OCI-LY1 (cell line): ENCODE results near the gene PRMT7.

Source experiments
- H2AFZ ChIP-seq: fragments of 200-600 bp; sonication (generic), shearing (Covaris generic); 2 replicates; pipeline ENCODE4 v1.6.0; 2014; ENCODE audit warnings: antibody characterized with exemption, mild to moderate bottlenecking, low read length
- H3F3A ChIP-seq: fragments of 200-600 bp; sonication (generic), shearing (Covaris generic); 2 replicates; pipeline ENCODE4 v1.6.0; 2014; ENCODE audit warnings: mild to moderate bottlenecking, antibody characterized with exemption, low read length, moderate library complexity; ENCODE audit not compliant: insufficient read depth
- H3K27ac ChIP-seq: fragments of 200-600 bp; sonication (generic); 2 replicates; pipeline ENCODE4 v1.5.1; 2014; ENCODE audit warnings: low read length, mixed run types, mild to moderate bottlenecking, low read depth; ENCODE audit not compliant: poor library complexity, severe bottlenecking
- H3K27me3 ChIP-seq: fragments of 200-600 bp; sonication (generic); 2 replicates; pipeline ENCODE4 v1.6.0; 2014; ENCODE audit warnings: antibody characterized with exemption, mild to moderate bottlenecking, low read length, moderate library complexity; ENCODE audit not compliant: insufficient read depth
- H3K36me3 ChIP-seq: fragments of 200-600 bp; sonication (generic); 2 replicates; pipeline ENCODE4 v1.6.1; 2014; ENCODE audit warnings: mild to moderate bottlenecking, antibody characterized with exemption, low read length, moderate library complexity, mixed read lengths; ENCODE audit not compliant: insufficient read depth
- H3K4me1 ChIP-seq: fragments of 200-600 bp; sonication (generic); 2 replicates; pipeline ENCODE4 v1.5.1; 2014; ENCODE audit warnings: mild to moderate bottlenecking, low read length, moderate library complexity; ENCODE audit not compliant: insufficient read depth, severe bottlenecking
- H3K4me2 ChIP-seq: fragments of 200-600 bp; sonication (generic), shearing (Covaris generic); 2 replicates; pipeline ENCODE4 v1.6.1; 2014; ENCODE audit warnings: low read length
- H3K4me3 ChIP-seq: fragments of 200-600 bp; sonication (generic); 2 replicates; pipeline ENCODE4 v1.5.1; 2014; ENCODE audit warnings: low read length, low read depth, mild to moderate bottlenecking, mixed read lengths; ENCODE audit not compliant: poor library complexity, severe bottlenecking
- H3K79me2 ChIP-seq: fragments of 200-600 bp; shearing (Covaris generic); 2 replicates; pipeline ENCODE4 v1.6.1; 2016; ENCODE audit warnings: mixed run types, low read length, mixed read lengths; ENCODE audit not compliant: insufficient read depth
- H3K9ac ChIP-seq: fragments of 200-600 bp; sonication (generic), shearing (Covaris generic); 2 replicates; pipeline ENCODE4 v1.6.1; 2014; ENCODE audit warnings: mild to moderate bottlenecking, low read length, mixed read lengths
- H3K9me2 ChIP-seq: fragments of 200-600 bp; sonication (generic), shearing (Covaris generic); 2 replicates; pipeline ENCODE4 v1.6.1; 2014; ENCODE audit warnings: low read depth, mild to moderate bottlenecking, low read length, mixed read lengths
- H3K9me3 ChIP-seq: fragments of 200-600 bp; shearing (Covaris generic); 2 replicates; pipeline ENCODE4 v1.6.1; 2014; ENCODE audit warnings: low read length, mixed read lengths
- H4K20me1 ChIP-seq: fragments of 200-600 bp; sonication (generic), shearing (Covaris generic); 2 replicates; pipeline ENCODE4 v1.6.0; 2016; ENCODE audit warnings: mild to moderate bottlenecking, low read length; ENCODE audit not compliant: insufficient read depth
- EZH2 ChIP-seq: fragments of 200-600 bp; sonication (generic), shearing (Covaris generic); IDR thresholded peaks from 2 replicates; pipeline ENCODE4 v1.8.0; 2017; ENCODE audit warnings: borderline replicate concordance, mixed run types, mild to moderate bottlenecking, antibody characterized with exemption, low read length, moderate library complexity, mixed read lengths
- TF ChIP-seq, protein P1 (sequence below): fragments of 200-600 bp; sonication (generic), shearing (Covaris generic); IDR thresholded peaks from 2 replicates; pipeline ENCODE4 v1.5.1; 2017; ENCODE audit warnings: mild to moderate bottlenecking, antibody characterized with exemption, low read length, moderate library complexity, mixed read lengths

The PRMT7 gene

DNA sequence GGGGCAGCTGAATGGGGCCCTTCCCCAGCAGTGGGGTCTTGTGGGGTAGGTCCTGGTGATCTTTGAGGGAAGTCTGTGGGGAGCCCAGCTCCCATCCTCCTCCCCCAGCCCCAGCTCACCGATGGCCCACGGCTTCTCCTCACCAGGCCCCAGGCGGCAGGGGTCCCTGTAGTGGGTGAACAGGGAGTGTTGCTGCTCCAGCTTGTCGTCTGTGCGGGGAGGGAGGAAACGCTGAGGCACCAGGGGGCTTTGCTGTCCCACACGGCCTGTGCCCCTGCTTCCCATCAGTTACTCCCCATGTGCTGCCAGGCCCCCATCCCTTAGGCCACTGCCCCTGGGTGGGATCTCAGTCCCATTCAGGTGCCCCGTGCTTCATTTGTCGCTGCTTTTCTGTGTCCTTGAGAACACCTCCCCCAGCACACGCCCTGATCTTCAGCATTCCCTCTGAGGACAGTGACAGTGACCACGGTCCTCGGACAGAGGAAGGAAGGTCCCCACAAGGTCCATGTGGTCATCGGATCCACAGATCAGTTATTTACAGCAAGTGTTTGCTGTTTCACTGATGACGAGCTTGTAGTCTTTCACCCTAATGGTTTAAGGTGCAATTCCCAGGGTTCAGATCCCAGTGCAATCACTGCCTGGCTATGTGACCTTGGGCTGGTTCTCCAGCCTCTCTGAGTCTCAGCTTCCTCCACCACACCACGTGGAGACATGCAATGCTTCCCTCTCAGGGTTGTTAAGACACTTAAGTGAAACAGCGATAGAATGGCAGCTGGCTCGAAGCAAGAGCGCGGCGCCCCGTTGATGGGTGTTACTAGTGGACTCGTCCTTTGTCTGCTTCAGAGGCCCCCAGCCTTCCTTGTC is 53.1 kb downstream of the PRMT7 start:
- H3K27ac ChIP-seq = no peak overlapping the region
- no peak overlapping the region for H2AFZ ChIP-seq
- no peaks in the 10 kb centered on the region for H3F3A ChIP-seq
- no peak overlapping the region for H3K4me3 ChIP-seq
- no peaks in the 10 kb centered on the region for H4K20me1 ChIP-seq
- TF ChIP-seq, protein P1, sequence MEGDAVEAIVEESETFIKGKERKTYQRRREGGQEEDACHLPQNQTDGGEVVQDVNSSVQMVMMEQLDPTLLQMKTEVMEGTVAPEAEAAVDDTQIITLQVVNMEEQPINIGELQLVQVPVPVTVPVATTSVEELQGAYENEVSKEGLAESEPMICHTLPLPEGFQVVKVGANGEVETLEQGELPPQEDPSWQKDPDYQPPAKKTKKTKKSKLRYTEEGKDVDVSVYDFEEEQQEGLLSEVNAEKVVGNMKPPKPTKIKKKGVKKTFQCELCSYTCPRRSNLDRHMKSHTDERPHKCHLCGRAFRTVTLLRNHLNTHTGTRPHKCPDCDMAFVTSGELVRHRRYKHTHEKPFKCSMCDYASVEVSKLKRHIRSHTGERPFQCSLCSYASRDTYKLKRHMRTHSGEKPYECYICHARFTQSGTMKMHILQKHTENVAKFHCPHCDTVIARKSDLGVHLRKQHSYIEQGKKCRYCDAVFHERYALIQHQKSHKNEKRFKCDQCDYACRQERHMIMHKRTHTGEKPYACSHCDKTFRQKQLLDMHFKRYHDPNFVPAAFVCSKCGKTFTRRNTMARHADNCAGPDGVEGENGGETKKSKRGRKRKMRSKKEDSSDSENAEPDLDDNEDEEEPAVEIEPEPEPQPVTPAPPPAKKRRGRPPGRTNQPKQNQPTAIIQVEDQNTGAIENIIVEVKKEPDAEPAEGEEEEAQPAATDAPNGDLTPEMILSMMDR = no peak
- TF ChIP-seq EZH2 = no peak
- H3K9ac ChIP-seq = no peak overlapping the region
- H3K4me1 ChIP-seq = peaks cover 10% of the 10 kb centered on the region
- H3K9me2 ChIP-seq = no peaks in the 10 kb centered on the region
- H3K36me3 ChIP-seq = peaks cover 14% of the 10 kb centered on the region
- no peaks in the 10 kb centered on the region for H3K79me2 ChIP-seq
- H3K4me2 ChIP-seq = no peak overlapping the region
- H3K9me3 ChIP-seq = no peaks in the 10 kb centered on the region
- H3K27me3 ChIP-seq = peaks cover 9% of the 10 kb centered on the region; the same call in 1 of the 2 replicates

DNA sequence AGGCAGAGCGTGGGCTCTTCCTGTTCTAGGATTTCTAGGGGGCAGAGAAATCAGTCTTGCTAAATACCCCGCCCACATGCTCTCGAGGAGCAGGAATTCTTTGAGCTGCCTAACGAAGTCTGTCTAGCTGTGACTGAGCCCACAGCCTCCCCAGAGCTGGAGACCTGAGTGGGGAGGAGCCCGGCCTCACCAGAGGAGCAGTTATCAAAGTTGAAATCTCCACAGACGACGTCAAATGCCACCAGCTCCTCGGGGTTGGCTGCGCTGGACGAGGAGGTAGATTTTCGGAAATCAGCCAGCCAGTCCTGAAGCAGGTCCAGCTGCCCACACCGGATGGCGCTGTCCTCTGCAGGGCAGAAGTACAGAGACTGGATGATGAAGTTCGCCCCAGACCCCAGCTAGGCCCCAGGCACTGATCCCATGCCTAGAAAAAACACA is 53.8 kb downstream of the PRMT7 start:
- peaks cover 14% of the 10 kb centered on the region for H3K27me3 ChIP-seq
- no peak overlapping the region for H3K9ac ChIP-seq
- TF ChIP-seq, protein P1 = peak; percentile 34; the same call in 1 of the 2 replicates
- TF ChIP-seq EZH2 = no peak
- no peaks in the 10 kb centered on the region for H4K20me1 ChIP-seq
- H3K4me1 ChIP-seq = peaks cover 10% of the 10 kb centered on the region
- H3K9me3 ChIP-seq = no peaks in the 10 kb centered on the region
- H3K4me2 ChIP-seq = no peak overlapping the region
- H2AFZ ChIP-seq = no peak overlapping the region
- no peak overlapping the region for H3K4me3 ChIP-seq
- H3K27ac ChIP-seq = no peak overlapping the region
- H3F3A ChIP-seq = no peaks in the 10 kb centered on the region
- no peaks in the 10 kb centered on the region for H3K9me2 ChIP-seq
- H3K36me3 ChIP-seq = peaks cover 10% of the 10 kb centered on the region; the same call in 1 of the 2 replicates
- H3K79me2 ChIP-seq = no peaks in the 10 kb centered on the region

DNA sequence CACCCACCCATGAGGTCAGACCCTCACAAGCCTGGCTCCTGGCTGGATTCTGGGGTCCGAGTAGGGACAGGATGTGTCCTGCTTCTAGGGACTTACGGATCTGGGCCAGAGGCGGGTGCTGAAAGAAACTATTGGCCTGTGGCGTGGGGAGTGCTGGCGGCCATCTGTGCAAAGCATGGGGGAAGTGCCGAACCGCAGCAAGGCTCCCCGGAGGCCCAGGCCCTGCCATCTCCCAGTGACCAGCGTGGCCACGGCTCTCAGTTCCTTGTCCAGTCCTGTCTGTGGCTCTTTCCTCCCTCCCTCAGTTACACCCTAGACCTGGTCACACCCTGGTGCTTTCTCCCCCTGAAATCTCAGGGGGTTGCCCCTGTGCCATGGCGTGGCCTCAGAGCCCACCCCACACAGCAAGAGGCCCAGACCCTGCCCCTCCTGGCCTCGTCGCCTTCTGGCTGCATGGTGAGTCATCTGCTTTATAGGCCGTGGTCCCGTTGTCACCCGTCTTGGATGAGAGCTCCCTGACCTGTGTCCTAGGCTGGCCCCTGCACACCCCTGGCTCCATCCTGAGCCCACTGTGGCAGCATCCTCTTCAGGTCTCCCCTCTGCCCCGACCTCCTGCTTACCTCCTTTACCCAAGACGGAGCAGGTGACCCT is 54.5 kb downstream of the PRMT7 start:
- TF ChIP-seq, protein P1 = no peak
- TF ChIP-seq EZH2 = no peak
- H4K20me1 ChIP-seq = no peaks in the 10 kb centered on the region
- no peaks in the 10 kb centered on the region for H3K79me2 ChIP-seq
- no peak overlapping the region for H2AFZ ChIP-seq
- peaks cover 7% of the 10 kb centered on the region; the same call in 1 of the 2 replicates for H3K36me3 ChIP-seq
- H3K9me3 ChIP-seq = no peaks in the 10 kb centered on the region
- H3K9ac ChIP-seq = no peak overlapping the region
- H3K9me2 ChIP-seq = no peaks in the 10 kb centered on the region
- peaks cover 10% of the 10 kb centered on the region for H3K4me1 ChIP-seq
- no peak overlapping the region for H3K4me2 ChIP-seq
- no peak overlapping the region for H3K27ac ChIP-seq
- peaks cover 17% of the 10 kb centered on the region for H3K27me3 ChIP-seq
- no peaks in the 10 kb centered on the region for H3F3A ChIP-seq
- H3K4me3 ChIP-seq = no peak overlapping the region
